GM19193 (cell line): ENCODE results near the gene IDUA.

Source experiments
- POLR2A ChIP-seq: IDR thresholded peaks from 4 replicates; pipeline ENCODE4 v1.6.1; 2011; ENCODE audit not compliant: insufficient read depth, insufficient read length; ENCODE audit errors: extremely low read depth

Gene IDUA

DNA sequence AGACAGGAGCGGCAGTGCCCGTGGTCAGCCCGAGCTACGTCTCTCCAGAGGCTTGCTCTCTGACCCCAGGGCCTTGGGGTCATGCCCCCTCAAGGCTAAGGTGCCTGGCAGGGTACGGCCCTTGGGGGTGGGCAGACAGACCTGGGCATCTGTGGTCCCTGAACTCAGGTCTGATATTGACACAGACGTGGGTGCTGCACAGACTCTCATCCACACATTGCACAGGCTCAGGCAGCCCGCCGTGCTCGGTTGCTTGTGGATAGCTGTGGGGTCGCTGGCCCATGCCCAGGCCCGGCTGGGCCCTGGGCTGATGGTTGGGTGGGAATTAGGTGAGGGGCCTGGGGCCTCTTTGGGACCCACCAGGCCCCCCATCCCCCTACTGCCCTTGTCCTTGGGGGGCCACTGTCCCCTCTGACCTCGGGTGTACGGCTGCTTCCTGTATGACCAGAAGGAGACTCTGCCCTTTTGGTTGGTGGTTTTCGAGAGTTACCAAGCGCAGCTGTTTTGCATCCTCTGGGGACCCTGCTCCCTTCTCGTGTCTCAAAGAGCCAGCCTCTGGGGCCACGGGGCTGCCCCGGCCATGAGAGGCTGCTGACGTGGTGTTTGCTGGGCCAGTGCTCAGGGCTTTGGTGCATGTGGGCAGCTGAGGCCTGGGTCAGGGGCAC, 34.7 kb downstream of the IDUA start:
- TF ChIP-seq POLR2A: no peak

DNA sequence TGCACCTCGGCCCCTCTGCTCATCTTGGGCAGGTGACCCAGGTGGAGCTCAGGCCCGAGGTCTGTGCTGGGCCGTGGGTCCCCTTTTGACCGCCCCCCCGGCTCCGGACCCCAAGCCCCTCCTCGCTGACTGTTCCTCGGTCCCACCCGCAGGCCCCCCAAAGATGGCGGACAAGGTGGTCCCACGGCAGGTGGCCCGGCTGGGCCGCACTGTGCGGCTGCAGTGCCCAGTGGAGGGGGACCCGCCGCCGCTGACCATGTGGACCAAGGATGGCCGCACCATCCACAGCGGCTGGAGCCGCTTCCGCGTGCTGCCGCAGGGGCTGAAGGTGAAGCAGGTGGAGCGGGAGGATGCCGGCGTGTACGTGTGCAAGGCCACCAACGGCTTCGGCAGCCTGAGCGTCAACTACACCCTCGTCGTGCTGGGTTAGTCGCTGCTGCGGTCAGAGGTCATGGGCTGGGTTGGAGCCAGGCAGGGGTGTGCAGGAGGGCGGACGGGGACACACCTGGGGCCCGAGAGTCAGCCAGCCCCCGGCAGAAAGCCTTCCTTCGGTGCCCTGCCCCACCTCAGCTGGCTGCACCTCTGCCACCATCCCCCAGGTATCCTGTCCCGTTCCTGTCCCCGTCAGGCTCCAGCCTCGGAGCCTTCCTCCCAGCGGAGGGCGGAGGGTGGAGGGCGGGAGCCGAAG, 35.4 kb downstream of the IDUA start:
- TF ChIP-seq POLR2A: no peak

DNA sequence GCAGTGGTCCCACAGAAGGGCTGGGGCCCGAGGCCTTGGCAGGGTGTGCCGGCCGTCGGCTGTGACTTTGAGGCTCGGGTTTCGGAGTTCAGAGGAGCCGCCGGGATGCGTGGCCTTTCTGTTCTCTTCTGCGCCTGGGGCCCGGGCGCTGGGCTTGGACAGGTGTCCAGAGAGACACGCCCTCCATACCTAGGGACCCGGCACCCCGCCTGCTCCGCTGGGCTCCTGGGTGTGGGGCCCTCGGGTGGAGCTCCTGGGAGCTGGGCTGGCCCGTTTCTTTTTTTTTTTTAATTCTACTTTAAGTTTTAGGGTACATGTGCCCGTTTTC, 35.9 kb downstream of the IDUA start:
- TF ChIP-seq POLR2A: no peak

DNA sequence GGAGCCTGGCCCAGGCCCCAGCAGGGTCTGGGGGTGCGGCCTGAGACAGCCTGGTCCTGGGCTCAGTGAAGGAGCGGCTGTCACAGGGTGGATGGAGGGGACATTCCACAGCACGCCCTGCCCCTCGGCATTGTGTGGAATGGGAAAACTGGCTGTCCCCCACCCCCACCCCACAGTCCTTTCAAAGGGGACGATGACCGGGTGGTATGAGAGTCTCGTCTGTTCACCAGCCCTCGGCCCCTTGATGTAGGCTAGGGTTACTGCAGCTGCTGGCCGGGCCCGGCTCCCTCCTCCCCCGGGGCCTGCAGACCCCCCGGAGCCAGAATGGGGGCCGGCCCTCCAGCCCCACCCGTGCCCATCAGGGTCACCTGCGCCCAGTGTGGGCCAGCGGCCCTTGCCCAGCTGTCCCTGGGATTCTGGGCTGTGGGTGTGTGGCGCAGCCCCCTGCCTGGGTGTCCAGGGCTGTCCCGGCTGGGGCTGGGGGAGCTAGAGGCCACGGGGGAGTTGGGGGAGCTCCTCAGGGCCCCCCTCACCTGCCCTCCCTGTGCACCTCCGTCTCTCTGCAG, 36.3 kb downstream of the IDUA start:
- TF ChIP-seq POLR2A: no peak

DNA sequence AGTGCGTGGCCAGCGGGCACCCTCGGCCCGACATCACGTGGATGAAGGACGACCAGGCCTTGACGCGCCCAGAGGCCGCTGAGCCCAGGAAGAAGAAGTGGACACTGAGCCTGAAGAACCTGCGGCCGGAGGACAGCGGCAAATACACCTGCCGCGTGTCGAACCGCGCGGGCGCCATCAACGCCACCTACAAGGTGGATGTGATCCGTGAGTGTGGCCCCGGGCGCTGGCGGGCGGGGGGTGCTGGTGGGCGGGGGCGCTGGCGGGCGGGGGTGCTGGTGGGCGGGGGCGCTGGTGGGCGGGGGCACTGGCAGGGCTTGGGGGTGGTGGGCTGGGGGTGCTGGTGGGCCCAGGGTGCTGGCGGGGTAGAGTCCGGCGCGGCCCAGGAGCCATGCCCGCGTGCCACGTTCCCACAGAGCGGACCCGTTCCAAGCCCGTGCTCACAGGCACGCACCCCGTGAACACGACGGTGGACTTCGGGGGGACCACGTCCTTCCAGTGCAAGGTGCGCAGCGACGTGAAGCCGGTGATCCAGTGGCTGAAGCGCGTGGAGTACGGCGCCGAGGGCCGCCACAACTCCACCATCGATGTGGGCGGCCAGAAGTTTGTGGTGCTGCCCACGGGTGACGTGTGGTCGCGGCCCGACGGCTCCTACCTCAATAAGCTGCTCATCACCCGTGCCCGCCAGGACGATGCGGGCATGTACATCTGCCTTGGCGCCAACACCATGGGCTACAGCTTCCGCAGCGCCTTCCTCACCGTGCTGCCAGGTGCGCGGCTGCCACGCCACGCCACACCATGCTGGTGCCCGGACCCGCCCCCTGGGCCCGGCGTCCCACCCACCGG, 37.3 kb downstream of the IDUA start:
- no peak for TF ChIP-seq POLR2A

DNA sequence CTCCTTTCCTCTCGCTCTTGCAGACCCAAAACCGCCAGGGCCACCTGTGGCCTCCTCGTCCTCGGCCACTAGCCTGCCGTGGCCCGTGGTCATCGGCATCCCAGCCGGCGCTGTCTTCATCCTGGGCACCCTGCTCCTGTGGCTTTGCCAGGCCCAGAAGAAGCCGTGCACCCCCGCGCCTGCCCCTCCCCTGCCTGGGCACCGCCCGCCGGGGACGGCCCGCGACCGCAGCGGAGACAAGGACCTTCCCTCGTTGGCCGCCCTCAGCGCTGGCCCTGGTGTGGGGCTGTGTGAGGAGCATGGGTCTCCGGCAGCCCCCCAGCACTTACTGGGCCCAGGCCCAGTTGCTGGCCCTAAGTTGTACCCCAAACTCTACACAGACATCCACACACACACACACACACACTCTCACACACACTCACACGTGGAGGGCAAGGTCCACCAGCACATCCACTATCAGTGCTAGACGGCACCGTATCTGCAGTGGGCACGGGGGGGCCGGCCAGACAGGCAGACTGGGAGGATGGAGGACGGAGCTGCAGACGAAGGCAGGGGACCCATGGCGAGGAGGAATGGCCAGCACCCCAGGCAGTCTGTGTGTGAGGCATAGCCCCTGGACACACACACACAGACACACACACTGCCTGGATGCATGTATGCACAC, 38.2 kb downstream of the IDUA start:
- no peak for TF ChIP-seq POLR2A

DNA sequence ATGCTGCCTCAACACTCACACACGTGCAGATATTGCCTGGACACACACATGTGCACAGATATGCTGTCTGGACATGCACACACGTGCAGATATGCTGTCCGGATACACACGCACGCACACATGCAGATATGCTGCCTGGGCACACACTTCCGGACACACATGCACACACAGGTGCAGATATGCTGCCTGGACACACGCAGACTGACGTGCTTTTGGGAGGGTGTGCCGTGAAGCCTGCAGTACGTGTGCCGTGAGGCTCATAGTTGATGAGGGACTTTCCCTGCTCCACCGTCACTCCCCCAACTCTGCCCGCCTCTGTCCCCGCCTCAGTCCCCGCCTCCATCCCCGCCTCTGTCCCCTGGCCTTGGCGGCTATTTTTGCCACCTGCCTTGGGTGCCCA, 39.3 kb downstream of the IDUA start:
- no peak for TF ChIP-seq POLR2A

DNA sequence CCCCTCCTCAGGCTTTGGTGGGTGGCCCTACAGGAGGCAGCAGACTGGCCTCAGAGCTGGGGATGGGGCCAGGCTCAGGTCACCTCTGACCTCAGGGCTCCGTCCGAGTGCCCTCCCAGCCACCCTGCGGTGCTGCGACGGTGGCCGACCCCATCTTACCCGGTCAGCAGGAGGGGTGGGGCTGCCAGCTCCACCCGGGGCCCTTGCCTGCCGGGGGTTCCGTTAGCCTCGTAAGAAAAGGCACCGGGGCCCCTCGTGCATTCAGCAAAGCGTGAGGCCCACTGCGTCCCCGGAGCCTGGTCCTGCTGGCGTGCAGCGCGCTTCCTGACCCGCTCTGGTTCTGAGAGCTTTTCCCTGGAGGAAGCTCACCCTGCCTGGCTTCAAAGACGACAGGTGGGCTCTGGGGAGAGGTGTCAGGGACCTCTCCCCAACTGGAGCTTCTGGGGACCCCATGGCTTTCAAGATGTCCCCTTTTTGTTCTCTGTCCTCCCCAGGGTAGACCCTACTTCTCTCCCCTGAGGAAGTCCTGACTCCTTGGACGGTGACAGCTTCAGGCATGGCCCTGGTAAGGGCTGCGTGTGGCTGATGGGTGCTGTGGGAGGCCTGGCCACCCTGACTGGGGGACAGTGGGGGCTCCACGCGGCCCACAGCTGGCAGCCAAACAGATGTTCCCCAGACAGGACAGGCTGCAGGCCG, 40.5 kb downstream of the IDUA start:
- TF ChIP-seq POLR2A: no peak

DNA sequence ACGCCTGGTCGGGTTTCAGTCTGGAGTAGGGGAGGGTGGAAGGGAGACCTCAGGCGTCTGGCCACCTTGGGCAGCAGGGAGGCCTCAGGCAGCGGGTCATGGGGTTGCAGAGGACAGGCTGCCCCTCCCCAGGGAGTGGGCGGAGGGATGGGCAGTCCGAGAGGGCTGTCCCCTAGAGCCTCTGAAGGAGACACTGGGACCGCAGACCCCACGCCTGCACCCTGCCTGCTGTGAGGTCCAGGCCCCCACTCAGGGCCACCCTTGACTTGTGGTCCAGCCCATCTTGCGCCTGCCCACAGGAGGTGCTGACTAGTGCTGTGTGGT, 41.0 kb downstream of the IDUA start:
- TF ChIP-seq POLR2A: no peak

DNA sequence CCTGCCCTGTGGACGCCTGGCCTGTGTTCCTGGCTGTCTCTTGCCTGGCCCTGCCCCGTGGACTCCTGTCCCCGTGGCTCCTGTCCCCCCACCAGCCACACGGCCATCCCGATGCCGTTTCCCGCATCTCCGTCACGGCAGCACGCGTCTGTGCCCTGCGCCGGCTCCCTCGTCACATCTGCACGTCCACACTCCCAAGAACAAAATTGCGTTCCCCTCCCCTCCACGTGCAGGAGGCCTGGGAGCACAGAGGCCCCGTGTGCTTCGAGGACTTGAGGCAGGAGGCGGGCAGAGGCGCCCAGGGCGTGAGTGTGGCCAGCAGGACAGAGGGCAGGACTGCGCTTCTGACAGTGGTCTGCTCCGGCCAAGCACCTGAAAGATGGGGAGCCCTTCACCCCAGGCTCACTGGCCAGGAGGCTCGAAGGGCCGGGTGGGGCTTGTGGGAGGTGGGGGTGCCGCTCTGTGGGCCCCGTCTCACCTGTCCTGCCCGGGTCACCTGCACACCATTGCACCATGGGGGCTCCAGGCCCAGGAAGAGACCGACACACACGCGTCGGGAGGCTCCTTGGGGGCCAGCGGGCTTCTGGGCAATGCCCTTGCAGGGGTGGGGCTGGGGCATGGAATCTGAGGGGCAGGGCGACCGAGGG, 41.9 kb downstream of the IDUA start:
- TF ChIP-seq POLR2A: no peak

DNA sequence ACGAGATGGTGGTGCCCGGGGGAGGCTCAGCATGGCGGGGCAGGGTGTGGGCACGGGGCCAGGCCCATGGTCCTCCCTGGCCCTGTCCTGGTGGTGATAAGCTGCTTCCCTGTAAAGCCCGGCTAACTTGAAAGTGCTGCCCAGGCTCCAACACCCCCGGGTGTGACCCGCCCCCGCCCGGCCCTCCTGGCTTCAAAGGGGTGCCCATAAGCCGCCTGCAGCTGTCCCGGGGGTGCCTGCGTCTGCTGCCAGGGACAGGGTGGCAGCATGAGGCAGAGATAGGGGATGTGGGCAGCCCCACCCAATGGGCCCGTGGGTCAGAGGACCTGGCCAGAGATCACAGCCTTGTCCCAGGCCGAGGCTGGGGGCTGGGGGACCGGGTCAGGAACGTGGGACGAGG, 42.7 kb downstream of the IDUA start:
- TF ChIP-seq POLR2A: no peak

DNA sequence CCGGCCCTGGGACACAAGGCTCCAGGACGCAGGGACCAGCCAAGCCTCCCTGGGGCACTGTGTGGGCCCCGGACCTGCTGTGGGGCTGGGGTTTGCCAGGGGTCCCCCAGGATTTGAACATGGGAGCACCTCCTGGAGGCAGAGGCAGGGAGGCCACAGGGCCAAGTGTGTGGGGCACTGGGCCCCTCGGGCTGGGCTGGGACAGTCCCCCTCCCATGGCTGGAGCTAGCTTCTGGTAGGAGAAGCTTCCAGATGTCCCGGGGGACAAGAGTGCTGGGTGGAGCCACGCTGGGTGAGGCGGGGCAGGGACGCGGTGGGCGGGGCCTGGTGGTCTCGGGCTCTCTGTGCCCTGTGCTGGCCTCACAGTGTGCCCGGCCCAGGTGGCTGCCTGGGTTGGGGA, 43.2 kb downstream of the IDUA start:
- no peak for TF ChIP-seq POLR2A

DNA sequence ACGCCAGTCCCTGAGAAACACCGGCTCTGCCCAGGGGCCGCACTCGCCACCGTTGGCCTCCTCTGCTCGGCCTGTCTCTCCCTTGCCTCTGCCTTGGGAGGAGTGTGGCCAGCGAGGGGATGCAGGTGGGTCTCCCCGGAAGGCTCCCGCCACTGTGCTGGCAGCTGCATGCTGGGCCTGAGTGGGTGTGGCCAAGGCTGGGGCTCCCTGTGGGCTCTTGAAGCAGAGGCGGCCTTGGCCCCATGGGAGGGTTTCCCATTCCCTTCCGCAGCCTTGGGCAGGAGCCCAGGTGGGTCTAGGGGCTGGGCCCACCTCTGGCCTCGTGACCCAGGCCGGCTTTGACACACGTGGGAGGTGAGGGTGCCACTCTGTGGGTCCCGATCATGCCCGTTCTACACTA, 43.7 kb downstream of the IDUA start:
- TF ChIP-seq POLR2A: no peak

DNA sequence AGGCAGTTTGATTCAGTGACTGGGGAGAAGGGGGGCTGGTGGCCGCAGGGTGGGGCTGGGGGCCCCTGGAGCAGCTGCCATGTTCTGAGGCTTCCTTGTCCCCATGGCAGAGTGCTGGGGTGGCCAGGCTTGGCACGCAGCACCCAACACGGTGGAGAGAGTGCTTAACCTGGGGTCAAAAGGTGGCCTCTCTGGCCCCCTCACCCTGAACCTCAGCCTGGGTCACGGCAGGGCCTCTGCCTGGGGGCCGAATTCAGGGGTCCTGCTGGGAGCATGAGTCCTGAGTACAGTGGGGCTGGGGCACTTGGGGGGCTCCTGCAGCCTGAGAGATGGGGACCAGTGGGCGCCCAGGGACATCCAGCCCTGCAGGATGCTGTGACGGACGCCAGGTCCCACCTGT, 44.5 kb downstream of the IDUA start:
- TF ChIP-seq POLR2A: no peak
